ENCODE measurements around the gene PKN2. TPM values are rescaled to one million over a fixed set of nuclear protein-coding genes. Genes with fewer than 3 reads are reported as not detected.

Gene PKN2
- total RNA-seq, 1 donor from 2014 or later: 74.4 TPM

- Histone ChIP-seq H3K4me1 (peaks cover 9% of the 10 kb centered on the region), H4K20me1 (ENCODE audit: low read depth) (no peaks in the 10 kb centered on the region), H3K27me3 (no peaks in the 10 kb centered on the region), H3K9me3 (ENCODE audit: low read depth) (no peaks in the 10 kb centered on the region), H3K36me3 (peaks cover 18% of the 10 kb centered on the region), H3K27ac (no peak overlapping the region), H3K4me3 (no peak overlapping the region), H3K79me2 (ENCODE audit: low read depth) (no peaks in the 10 kb centered on the region), H3K4me2 (no peak overlapping the region), H3F3A (ENCODE audit: low read depth) (no peaks in the 10 kb centered on the region), H3K9ac (no peak overlapping the region), H2AFZ (replicated peaks) (no peak overlapping the region)
- H3K27me3 Mint-ChIP-seq (ENCODE audit: insufficient read depth, low read depth): peaks cover 2% of the 10 kb centered on the region
- H3K4me3 Mint-ChIP-seq: no peak overlapping the region
- H3K27ac Mint-ChIP-seq: no peak overlapping the region
- H3K36me3 Mint-ChIP-seq: peaks cover 24% of the 10 kb centered on the region
- no peak for DNase-seq (ENCODE audit: low spot score)
- H3K4me1 Mint-ChIP-seq: no peaks in the 10 kb centered on the region
- TF ChIP-seq CTCF (IDR thresholded peaks at IDR 0.05) (no peak), EZH2 (IDR thresholded peaks at IDR 0.05) (no peak)
- no peaks in the 10 kb centered on the region for H3K9me3 Mint-ChIP-seq
These were observed 103.2 kb downstream of the PKN2 start for GRCh38 chr1:88787023-88787903.

GRCh38 chr1:88791192-88791591 is 107.1 kb downstream of the PKN2 start:
- no peak overlapping the region for H3K9ac ChIP-seq
- no peak overlapping the region for H3K4me2 ChIP-seq
- no peak for DNase-seq (ENCODE audit: low spot score)
- H3K27ac Mint-ChIP-seq: no peak overlapping the region
- H3K4me1 Mint-ChIP-seq: no peaks in the 10 kb centered on the region
- no peaks in the 10 kb centered on the region for H3K9me3 Mint-ChIP-seq
- no peaks in the 10 kb centered on the region for H3F3A ChIP-seq (ENCODE audit: low read depth)
- H3K4me3 Mint-ChIP-seq: no peak overlapping the region
- no peaks in the 10 kb centered on the region for H4K20me1 ChIP-seq (ENCODE audit: low read depth)
- no peaks in the 10 kb centered on the region for H3K4me1 ChIP-seq
- peaks cover 22% of the 10 kb centered on the region for H3K36me3 Mint-ChIP-seq
- H3K36me3 ChIP-seq: peaks cover 13% of the 10 kb centered on the region
- no peak overlapping the region for H2AFZ ChIP-seq (replicated peaks)
- H3K27me3 ChIP-seq: no peaks in the 10 kb centered on the region
- no peaks in the 10 kb centered on the region for H3K79me2 ChIP-seq (ENCODE audit: low read depth)
- no peak overlapping the region for H3K4me3 ChIP-seq
- H3K9me3 ChIP-seq (ENCODE audit: low read depth): no peaks in the 10 kb centered on the region
- peak overlapping the region; percentile 5 for H3K27ac ChIP-seq
- peaks cover 2% of the 10 kb centered on the region for H3K27me3 Mint-ChIP-seq (ENCODE audit: insufficient read depth, low read depth)
- no peak for TF ChIP-seq EZH2 (IDR thresholded peaks at IDR 0.05)
- TF ChIP-seq EZH2phosphoT487 (IDR thresholded peaks at IDR 0.05): no peak
- no peak for TF ChIP-seq CTCF (IDR thresholded peaks at IDR 0.05)

- peaks cover 44% of the 10 kb centered on the region for H3K36me3 Mint-ChIP-seq
- no peak for TF ChIP-seq EZH2 (IDR thresholded peaks at IDR 0.05)
- TF ChIP-seq EZH2phosphoT487 (IDR thresholded peaks at IDR 0.05): no peak
- no peak for TF ChIP-seq CTCF (IDR thresholded peaks at IDR 0.05)
- peaks cover 23% of the 10 kb centered on the region for H3K36me3 ChIP-seq
These were observed 115.4 kb downstream of the PKN2 start for GRCh38 chr1:88799491-88799890.

More at GRCh38 chr1:88799491-88799890, 115.4 kb downstream of the PKN2 start:
- H3F3A ChIP-seq (ENCODE audit: low read depth): peaks cover 20% of the 10 kb centered on the region
- Mint-ChIP-seq H3K9me3 (no peaks in the 10 kb centered on the region), H3K4me1 (no peaks in the 10 kb centered on the region), H3K4me3 (no peak overlapping the region), H3K27me3 (ENCODE audit: insufficient read depth, low read depth) (no peaks in the 10 kb centered on the region), H3K27ac (no peak overlapping the region)
- no peak for DNase-seq (ENCODE audit: low spot score)
- no peak overlapping the region for H3K4me2 ChIP-seq
- no peaks in the 10 kb centered on the region for H3K9me3 ChIP-seq (ENCODE audit: low read depth)
- no peak overlapping the region for H2AFZ ChIP-seq (replicated peaks)
- peak overlapping the region; percentile 12 for H3K27ac ChIP-seq
- H3K4me1 ChIP-seq: peaks cover 4% of the 10 kb centered on the region
- no peaks in the 10 kb centered on the region for H3K79me2 ChIP-seq (ENCODE audit: low read depth)
- no peaks in the 10 kb centered on the region for H3K27me3 ChIP-seq
- no peaks in the 10 kb centered on the region for H4K20me1 ChIP-seq (ENCODE audit: low read depth)
- H3K9ac ChIP-seq: no peak overlapping the region
- no peak overlapping the region for H3K4me3 ChIP-seq

Measured in neural progenitor cell (in vitro differentiated cells).